Erythroblast (primary cell): ENCODE results near the gene CRPPA.
"Not testable (repeated sequence)": the region's sequence is repeated elsewhere in the genome, so short reads cannot be mapped to it uniquely, and the experiment has no call there.

Experiments
- GATA1 ChIP-seq: IDR thresholded peaks from 2 replicates; pipeline ENCODE4 v1.6.1; 2011; ENCODE audit warnings: low read depth, mild to moderate bottlenecking, control low read depth, low read length, moderate library complexity
- POLR2A ChIP-seq: IDR thresholded peaks from 2 replicates; pipeline ENCODE4 v1.6.1; 2011; ENCODE audit warnings: mild to moderate bottlenecking, low read length

DNA sequence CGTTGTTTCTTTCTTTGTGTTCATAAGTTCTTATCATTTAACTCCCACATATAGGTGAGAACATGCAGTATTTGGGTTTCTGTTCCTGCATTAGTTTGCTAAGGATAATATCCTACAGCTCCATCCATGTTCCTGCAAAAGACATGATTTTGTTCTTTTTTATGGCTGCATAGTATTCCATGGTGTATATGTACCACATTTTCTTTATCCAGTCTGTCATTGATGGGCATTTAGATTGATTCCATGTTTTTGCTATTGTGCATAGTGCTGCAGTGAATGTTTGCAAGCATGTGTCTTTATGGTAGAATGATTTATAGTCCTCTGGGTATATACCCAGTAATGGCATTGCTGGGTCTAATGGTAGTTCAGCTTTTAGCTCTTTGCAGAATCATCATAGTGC, 35.0 kb upstream of the CRPPA start:
- TF ChIP-seq POLR2A, GATA1: not testable (repeated sequence)
